Endothelial cell (in vitro differentiated cells): ENCODE results near the gene SESN2. TPM values are rescaled to one million over a fixed set of nuclear protein-coding genes. Genes with fewer than 3 reads are reported as not detected.
A peak's percentile ranks its signal among the peaks of the same experiment; 100 is the strongest.

ENCODE experiments used
- DNase-seq: peaks from one replicate; pipeline ENCODE4 v3.0.0; 2021; ENCODE audit warnings: low spot score
- H3K27ac Mint-ChIP-seq: one replicate; pipeline ENCODE4 v1.8.0; 2021; ENCODE audit warnings: mixed read lengths, inconsistent platforms; ENCODE audit not compliant: unreplicated experiment
- H3K27me3 Mint-ChIP-seq: one replicate; pipeline ENCODE4 v1.8.0; 2021; ENCODE audit warnings: mild to moderate bottlenecking, moderate library complexity, mixed read lengths, inconsistent platforms; ENCODE audit not compliant: unreplicated experiment
- H3K36me3 Mint-ChIP-seq: one replicate; pipeline ENCODE4 v1.8.0; 2021; ENCODE audit warnings: mild to moderate bottlenecking, low read depth, mixed read lengths, inconsistent platforms; ENCODE audit not compliant: unreplicated experiment
- H3K4me1 Mint-ChIP-seq: one replicate; pipeline ENCODE4 v1.8.0; 2021; ENCODE audit warnings: mild to moderate bottlenecking, mixed read lengths, inconsistent platforms; ENCODE audit not compliant: unreplicated experiment
- H3K4me3 Mint-ChIP-seq: one replicate; pipeline ENCODE4 v1.8.0; 2021; ENCODE audit warnings: mild to moderate bottlenecking, mixed read lengths, inconsistent platforms; ENCODE audit not compliant: unreplicated experiment
- H3K9me3 Mint-ChIP-seq: one replicate; pipeline ENCODE4 v1.8.0; 2021; ENCODE audit warnings: mixed read lengths, inconsistent platforms; ENCODE audit not compliant: unreplicated experiment
- total RNA-seq: library from RNA; stranded (reverse); fragmentation: NEBNext Ultra II Directional; extraction: Animal tissue kit (Norgen Biotek cat#: 25700); gene quantifications from one replicate; pipeline ENCODE4 v1.2.1, GENCODE V29; 2021; ENCODE audit not compliant: unreplicated experiment
- TF ChIP-seq, protein P1 (sequence below): fragments of 200-600 bp; sonication (generic); IDR thresholded peaks from one replicate; pipeline ENCODE4 v1.5.0; 2021; ENCODE audit warnings: antibody characterized with exemption; ENCODE audit not compliant: unreplicated experiment

SESN2 gene
- total RNA-seq, 1 donor from 2014 or later = 31.0 TPM

GRCh38 chr1:28258628-28259251, 578 bp upstream of the SESN2 start:
- H3K4me3 Mint-ChIP-seq = peak overlapping the region; percentile 85
- H3K36me3 Mint-ChIP-seq = peaks cover 4% of the 10 kb centered on the region
- H3K4me1 Mint-ChIP-seq = peaks cover 22% of the 10 kb centered on the region
- H3K27ac Mint-ChIP-seq = peak overlapping the region; percentile 55
- no peak for DNase-seq
- H3K27me3 Mint-ChIP-seq = peaks cover 13% of the 10 kb centered on the region
- TF ChIP-seq, protein P1, sequence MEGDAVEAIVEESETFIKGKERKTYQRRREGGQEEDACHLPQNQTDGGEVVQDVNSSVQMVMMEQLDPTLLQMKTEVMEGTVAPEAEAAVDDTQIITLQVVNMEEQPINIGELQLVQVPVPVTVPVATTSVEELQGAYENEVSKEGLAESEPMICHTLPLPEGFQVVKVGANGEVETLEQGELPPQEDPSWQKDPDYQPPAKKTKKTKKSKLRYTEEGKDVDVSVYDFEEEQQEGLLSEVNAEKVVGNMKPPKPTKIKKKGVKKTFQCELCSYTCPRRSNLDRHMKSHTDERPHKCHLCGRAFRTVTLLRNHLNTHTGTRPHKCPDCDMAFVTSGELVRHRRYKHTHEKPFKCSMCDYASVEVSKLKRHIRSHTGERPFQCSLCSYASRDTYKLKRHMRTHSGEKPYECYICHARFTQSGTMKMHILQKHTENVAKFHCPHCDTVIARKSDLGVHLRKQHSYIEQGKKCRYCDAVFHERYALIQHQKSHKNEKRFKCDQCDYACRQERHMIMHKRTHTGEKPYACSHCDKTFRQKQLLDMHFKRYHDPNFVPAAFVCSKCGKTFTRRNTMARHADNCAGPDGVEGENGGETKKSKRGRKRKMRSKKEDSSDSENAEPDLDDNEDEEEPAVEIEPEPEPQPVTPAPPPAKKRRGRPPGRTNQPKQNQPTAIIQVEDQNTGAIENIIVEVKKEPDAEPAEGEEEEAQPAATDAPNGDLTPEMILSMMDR = no peak
- no peaks in the 10 kb centered on the region for H3K9me3 Mint-ChIP-seq

GRCh38 chr1:28259934-28260802, 850 bp downstream of the SESN2 start:
- Mint-ChIP-seq H3K9me3 (no peaks in the 10 kb centered on the region), H3K4me3 (peak overlapping the region; percentile 94), H3K36me3 (peaks cover 4% of the 10 kb centered on the region), H3K4me1 (peaks cover 22% of the 10 kb centered on the region), H3K27me3 (peaks cover 13% of the 10 kb centered on the region), H3K27ac (no peak overlapping the region)
- TF ChIP-seq, protein P1 = no peak
- DNase-seq = peak; percentile 81

GRCh38 chr1:28260803-28261174, 1.5 kb downstream of the SESN2 start:
- peaks cover 25% of the 10 kb centered on the region for H3K4me1 Mint-ChIP-seq
- TF ChIP-seq, protein P1 = no peak
- peaks cover 13% of the 10 kb centered on the region for H3K27me3 Mint-ChIP-seq
- H3K27ac Mint-ChIP-seq = no peak overlapping the region
- no peak for DNase-seq
- peaks cover 4% of the 10 kb centered on the region for H3K36me3 Mint-ChIP-seq
- H3K9me3 Mint-ChIP-seq = no peaks in the 10 kb centered on the region
- H3K4me3 Mint-ChIP-seq = peak overlapping the region; percentile 94

DNA sequence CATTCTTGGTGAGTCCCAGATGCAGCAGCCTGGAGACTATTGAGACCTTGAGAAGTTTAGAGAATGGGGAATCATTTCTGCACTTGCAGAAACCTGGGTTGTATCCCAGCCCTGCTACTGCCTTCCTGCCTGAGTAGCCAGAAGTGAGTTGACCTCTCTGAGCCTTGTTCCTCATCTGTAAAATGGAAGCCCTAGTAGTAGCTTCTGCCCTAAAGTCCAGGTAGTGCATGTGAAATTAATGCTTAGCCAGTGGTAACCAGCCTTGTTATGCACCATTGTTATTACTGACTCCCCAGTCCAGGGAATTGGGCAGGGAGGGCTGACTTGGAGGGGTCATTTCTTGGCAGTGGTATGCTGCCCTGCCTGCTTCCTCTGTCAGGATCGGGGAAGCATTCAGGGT, 5.6 kb downstream of the SESN2 start:
- Mint-ChIP-seq H3K27ac (no peak overlapping the region), H3K36me3 (peaks cover 4% of the 10 kb centered on the region), H3K4me3 (no peak overlapping the region), H3K27me3 (peaks cover 6% of the 10 kb centered on the region), H3K9me3 (no peaks in the 10 kb centered on the region), H3K4me1 (peaks cover 34% of the 10 kb centered on the region)
- no peak for DNase-seq
- TF ChIP-seq, protein P1 = no peak

DNA sequence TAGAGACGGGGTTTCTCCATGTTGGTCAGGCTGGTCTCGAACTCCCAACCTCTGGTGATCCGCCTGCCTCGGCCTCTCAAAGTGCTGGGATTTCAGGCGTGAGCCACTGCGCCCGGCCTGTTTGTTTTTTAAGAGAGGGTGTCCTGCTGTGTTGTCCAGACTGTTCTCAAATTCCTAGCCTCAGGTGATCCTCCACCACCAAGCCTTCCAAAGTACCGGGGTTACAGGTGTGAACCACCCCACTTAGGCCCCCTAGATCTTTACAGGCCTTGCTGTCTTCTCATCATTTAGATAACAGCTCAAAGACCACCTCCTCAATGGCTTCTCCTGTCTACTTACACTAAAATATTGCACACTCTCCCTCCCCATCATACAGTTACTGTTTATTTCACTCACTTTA, 6.3 kb downstream of the SESN2 start:
- Mint-ChIP-seq H3K27ac (no peak overlapping the region), H3K4me1 (peaks cover 34% of the 10 kb centered on the region), H3K27me3 (peaks cover 6% of the 10 kb centered on the region), H3K36me3 (peaks cover 4% of the 10 kb centered on the region), H3K9me3 (no peaks in the 10 kb centered on the region), H3K4me3 (no peak overlapping the region)
- no peak for DNase-seq
- TF ChIP-seq, protein P1 = no peak
